Measurements from ENCODE around the gene KLK11.
A peak's percentile ranks its signal among the peaks of the same experiment; 100 is the strongest.

KLK11 gene

DNA sequence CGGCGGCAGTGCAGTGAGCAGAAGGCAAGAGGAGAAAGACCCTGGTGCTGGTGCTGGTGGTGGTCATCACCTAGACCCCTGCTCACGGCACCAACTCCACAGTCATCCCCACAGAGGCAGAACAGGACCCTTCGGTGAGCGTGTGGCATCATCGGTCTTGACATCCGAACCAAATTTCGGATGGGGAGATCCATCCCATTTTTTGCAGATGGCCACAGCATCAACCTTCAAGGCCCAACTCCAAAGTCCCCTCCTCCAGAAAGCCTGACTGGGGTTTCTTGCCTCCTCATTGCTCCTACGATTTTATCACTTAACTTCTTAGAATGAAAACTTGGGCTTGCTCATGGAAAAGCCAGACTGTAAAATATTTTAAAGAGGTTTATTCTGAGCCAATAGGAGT is 17.1 kb upstream of the KLK11 start:
- ATAC-seq (replicated peaks) (no peak), DNase-seq (no peak)
- Mint-ChIP-seq H3K27ac (no peak overlapping the region), H3K9me3 (no peaks in the 10 kb centered on the region), H3K4me3 (no peak overlapping the region), H3K36me3 (no peaks in the 10 kb centered on the region), H3K27me3 (peaks cover 14 to 24% of the 10 kb centered on the region in 2 donors), H3K4me1 (no peaks in the 10 kb centered on the region)

DNA sequence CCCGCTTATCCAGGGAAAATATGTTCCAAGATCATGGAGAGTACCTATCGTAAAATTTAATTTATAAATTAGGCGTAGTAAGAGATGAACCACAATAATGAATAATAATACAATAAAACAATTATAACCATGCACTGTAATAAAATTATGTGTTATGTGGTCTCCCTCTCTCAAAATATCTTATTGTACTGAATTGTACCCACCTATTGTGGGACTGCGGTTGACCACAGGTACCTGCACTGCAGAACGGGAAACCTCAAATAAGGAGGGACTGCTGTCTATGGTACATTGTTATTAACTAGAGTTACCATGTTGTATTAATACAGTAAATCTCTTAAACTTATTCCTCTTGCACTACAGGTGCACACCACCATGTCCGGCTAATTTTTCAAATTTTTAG is 13.7 kb upstream of the KLK11 start:
- peaks cover 7 to 12% of the 10 kb centered on the region in 2 donors for H3K27me3 Mint-ChIP-seq
- H3K36me3 Mint-ChIP-seq, result no peaks in the 10 kb centered on the region
- ATAC-seq (replicated peaks) (no peak), DNase-seq (no peak)
- H3K4me1 Mint-ChIP-seq, result no peaks in the 10 kb centered on the region
- no peaks in the 10 kb centered on the region for H3K9me3 Mint-ChIP-seq
- H3K4me3 Mint-ChIP-seq, result no peak overlapping the region
- no peak overlapping the region for H3K27ac Mint-ChIP-seq

DNA sequence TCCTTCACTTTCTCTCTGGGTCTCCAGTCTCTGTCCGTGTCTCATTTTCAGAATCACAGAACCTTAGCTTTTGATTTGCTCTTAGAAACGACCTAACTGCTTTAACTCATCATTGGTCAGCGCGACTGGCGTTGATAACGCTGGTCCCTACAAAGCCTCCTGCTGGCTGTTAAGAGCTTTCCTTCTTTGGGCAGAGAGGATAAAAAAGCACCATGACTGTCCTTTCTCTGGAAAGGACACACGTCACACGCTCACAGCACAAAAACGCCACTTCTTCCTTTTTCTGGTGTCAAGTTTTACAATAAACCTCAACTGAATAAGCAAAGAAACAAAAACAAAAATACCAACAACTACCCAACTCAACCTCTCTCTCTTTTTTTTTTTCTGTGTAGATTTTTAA is 10.1 kb upstream of the KLK11 start:
- H3K36me3 Mint-ChIP-seq, result peaks cover 0 to 2% of the 10 kb centered on the region in 2 donors
- no peaks in the 10 kb centered on the region for H3K4me1 Mint-ChIP-seq
- no peak for ATAC-seq (replicated peaks)
- H3K27me3 Mint-ChIP-seq, result peaks cover 32 to 36% of the 10 kb centered on the region in 2 donors
- no peak overlapping the region for H3K27ac Mint-ChIP-seq
- H3K4me3 Mint-ChIP-seq, result no peak overlapping the region
- DNase-seq, result no peak
- H3K9me3 Mint-ChIP-seq, result peaks cover under 1 to 3% of the 10 kb centered on the region in 2 donors

DNA sequence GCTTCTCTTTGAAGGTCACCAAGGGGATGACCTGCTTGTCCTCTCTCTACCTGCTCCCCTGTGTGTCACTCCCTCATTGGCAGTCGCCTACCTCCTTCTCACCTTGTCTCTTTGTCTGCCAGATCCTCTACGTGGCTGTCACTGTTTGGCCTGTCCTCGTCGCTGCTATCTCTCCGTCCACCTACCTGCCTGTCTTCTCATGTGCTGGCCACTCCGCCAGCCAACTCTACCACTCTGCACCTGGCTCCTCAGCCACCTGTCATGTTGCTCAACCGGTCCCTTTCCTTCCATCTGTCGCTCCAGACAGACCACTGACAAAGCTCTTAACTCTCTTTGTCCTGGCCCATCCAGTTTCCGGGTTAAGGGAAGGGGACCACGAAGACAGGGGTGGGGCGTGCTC is 8.3 kb upstream of the KLK11 start, which contains the start of gene KLK12:
Gene KLK12, minus strand, starts transcription at position 299 of the 400 bp plus-strand sequence. CDS start 381 bp downstream, outside the sequence.
- DNase-seq, result no peak
- ATAC-seq (replicated peaks), result no peak
- Mint-ChIP-seq H3K9me3 (peaks cover 10 to 11% of the 10 kb centered on the region in 2 donors), H3K4me1 (no peaks in the 10 kb centered on the region), H3K27me3 (peaks cover 44 to 48% of the 10 kb centered on the region in 2 donors), H3K36me3 (peaks cover 2 to 3% of the 10 kb centered on the region in 2 donors), H3K27ac (peak within 1 kb of the TSS; percentile 52), H3K4me3 (no peak within 1 kb of the TSS)

DNA sequence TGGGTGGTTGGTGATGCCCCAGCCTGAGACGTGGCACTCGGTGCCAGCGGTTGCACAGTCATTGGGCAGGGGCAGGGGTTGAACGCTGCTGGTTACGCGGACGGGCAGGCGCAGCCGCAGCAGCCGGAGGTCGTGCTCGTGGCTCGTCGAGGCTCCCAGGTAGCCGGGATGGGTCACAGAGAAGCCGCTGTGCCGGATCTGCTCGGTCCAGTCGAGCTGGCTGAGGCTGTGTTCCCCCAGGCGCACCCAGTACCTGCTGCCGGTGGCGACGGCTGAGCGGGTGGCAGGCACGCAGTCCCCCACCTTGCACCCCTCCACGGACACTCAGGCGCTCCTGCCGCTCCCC is 5.4 kb upstream of the KLK11 start:
- ATAC-seq (replicated peaks) (no peak), DNase-seq (no peak)
- H3K4me1 Mint-ChIP-seq, result no peaks in the 10 kb centered on the region
- H3K9me3 Mint-ChIP-seq, result peaks cover 10 to 11% of the 10 kb centered on the region in 2 donors
- H3K4me3 Mint-ChIP-seq, result no peak overlapping the region
- peaks cover 2 to 3% of the 10 kb centered on the region in 2 donors for H3K36me3 Mint-ChIP-seq
- H3K27ac Mint-ChIP-seq, result no peak overlapping the region
- H3K27me3 Mint-ChIP-seq, result peaks cover 51 to 58% of the 10 kb centered on the region in 2 donors

DNA sequence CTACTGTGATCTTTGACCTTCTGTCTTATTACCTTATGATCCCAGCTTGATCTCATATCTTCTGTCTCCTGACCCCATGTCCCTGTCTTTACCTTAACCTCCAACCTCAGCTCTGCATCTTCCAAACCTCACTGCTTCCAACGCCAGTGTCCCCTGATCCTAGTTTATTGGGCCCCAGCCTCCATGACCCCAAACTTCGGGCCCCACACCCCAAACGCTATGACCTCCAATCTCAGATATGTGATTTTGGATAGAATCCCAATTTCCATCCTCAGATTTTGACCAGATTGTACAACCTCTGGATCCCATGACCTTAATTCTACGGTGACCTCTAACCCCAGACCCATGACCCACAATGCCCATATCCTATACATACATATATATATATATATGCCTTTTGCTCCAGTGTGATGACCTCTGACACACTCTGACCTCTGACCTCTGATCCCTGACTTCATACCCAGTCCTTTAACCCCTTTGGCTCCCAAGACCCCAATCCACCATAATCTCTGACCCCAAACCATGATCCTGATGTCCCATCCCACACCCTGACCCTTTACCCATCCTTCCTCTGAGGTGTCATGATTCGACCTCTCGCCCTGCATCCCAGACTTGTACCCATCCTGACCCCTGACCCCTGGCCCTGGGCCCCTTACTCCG is 4.9 kb upstream of the KLK11 start:
- Mint-ChIP-seq H3K27me3 (peaks cover 55 to 63% of the 10 kb centered on the region in 2 donors), H3K9me3 (peaks cover 10 to 11% of the 10 kb centered on the region in 2 donors), H3K4me3 (no peak overlapping the region), H3K27ac (no peak overlapping the region), H3K36me3 (peaks cover 2 to 3% of the 10 kb centered on the region in 2 donors), H3K4me1 (no peaks in the 10 kb centered on the region)
- DNase-seq (no peak), ATAC-seq (replicated peaks) (no peak)

DNA sequence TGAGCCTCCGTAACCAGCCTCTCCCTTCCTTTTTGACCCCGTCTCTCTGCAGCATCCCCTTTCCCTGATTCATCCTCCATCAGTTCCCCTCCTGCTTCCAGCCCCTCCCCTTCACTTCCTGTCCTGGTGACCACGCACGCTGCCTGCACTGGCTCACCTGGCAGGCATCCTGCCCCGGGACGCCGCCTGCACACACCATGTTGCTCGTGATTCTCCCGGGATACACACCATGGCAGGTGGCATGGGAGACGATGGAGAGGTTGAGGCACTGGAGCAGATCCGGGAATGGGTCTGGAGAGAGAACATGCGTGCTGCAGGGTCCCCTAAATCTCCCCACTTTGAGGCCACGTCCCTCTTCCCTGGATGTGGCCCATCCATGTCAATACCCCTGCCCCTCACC is 4.2 kb upstream of the KLK11 start:
- Mint-ChIP-seq H3K27me3 (peaks cover 51 to 67% of the 10 kb centered on the region in 2 donors), H3K4me3 (no peak overlapping the region), H3K9me3 (peaks cover 10 to 11% of the 10 kb centered on the region in 2 donors), H3K4me1 (no peaks in the 10 kb centered on the region), H3K36me3 (peaks cover 2 to 3% of the 10 kb centered on the region in 2 donors), H3K27ac (no peak overlapping the region)
- DNase-seq (no peak), ATAC-seq (replicated peaks) (no peak)

DNA sequence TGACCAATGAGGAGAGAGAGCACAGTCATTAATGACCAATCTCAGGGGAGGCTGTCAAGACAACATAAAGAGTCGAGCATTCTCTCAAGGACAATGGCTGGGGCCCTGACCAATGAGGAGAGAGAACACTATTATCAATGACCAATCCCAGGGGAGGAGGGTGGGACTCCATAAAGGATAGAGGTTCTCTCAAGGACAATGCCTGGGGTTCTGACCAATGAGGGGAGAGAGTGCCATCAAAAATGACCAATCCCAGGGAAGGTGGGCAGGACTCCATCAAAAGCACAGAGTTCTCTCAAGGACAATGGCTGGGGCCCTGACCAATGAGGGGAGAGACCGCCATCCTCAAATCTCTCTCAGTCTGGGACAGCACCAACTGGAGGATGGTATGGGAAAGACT is 3.3 kb upstream of the KLK11 start:
- Mint-ChIP-seq H3K27me3 (peaks cover 43 to 67% of the 10 kb centered on the region in 2 donors), H3K4me3 (no peak overlapping the region), H3K4me1 (no peaks in the 10 kb centered on the region), H3K9me3 (peaks cover 10 to 11% of the 10 kb centered on the region in 2 donors), H3K36me3 (peaks cover 2 to 3% of the 10 kb centered on the region in 2 donors), H3K27ac (no peak overlapping the region)
- DNase-seq, result no peak
- no peak for ATAC-seq (replicated peaks)

DNA sequence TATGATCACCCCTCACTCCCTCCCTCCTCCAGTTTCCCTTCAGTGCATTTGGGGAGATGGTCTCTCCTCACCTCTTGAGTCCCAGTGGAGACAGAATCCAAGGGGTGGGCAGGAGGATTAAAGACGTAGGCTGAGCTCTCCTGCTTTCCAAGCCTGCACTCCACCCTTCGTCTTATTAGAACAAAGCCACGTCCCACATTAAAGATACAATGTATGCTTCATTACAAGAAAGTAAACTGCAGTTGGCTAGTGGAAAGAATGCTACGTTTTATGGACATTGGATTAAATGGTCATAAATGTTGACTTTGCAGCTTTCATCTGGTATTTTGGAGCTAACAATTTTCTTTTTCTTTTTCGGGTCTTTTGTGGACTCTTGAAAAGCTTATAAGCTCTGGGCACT is 1.5 kb upstream of the KLK11 start:
- H3K4me3 Mint-ChIP-seq, result no peak overlapping the region
- H3K27ac Mint-ChIP-seq, result no peak overlapping the region
- H3K9me3 Mint-ChIP-seq, result peaks cover 10 to 11% of the 10 kb centered on the region in 2 donors
- DNase-seq, result no peak
- peaks cover 2 to 3% of the 10 kb centered on the region in 2 donors for H3K36me3 Mint-ChIP-seq
- ATAC-seq (replicated peaks), result no peak
- peaks cover 48 to 69% of the 10 kb centered on the region in 2 donors for H3K27me3 Mint-ChIP-seq
- H3K4me1 Mint-ChIP-seq, result no peaks in the 10 kb centered on the region

DNA sequence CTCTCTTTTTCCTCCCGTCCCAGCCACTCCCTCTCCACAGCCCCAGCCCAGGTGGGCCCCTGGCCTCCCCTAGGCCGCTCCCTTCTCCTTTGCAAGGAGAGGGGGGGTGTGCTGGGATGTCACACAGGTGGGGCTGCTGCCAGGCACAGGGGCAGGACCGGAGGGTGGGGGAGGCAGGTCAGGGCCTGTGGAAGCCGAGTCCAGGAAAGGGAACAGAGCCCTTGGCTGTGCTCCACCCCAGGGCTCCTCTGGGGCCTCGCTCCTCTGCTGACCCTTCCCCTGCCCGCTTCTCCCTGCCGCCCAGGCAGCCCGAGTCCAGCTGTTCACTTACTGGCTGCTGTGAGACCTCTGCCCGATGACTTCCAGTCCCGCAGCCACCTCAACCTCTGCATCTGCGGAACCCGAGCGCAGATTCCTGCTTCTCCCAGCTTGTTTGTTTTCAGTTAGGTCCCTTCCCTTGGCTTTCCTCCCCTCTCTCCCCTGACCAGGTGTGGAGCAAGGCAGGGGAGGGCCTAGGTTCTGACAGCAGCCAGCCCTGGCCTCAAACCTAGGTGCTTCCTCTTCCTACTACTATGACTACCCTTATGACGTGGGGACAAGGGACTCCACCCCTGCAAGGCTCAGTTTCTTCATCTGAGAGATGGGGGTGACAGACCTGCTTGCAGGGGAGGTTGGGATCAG is 850 bp upstream of the KLK11 start:
- Mint-ChIP-seq H3K27ac (no peak overlapping the region), H3K9me3 (peaks cover 10 to 11% of the 10 kb centered on the region in 2 donors), H3K4me1 (no peaks in the 10 kb centered on the region), H3K36me3 (peaks cover 2 to 3% of the 10 kb centered on the region in 2 donors), H3K4me3 (no peak overlapping the region), H3K27me3 (peaks cover 54 to 74% of the 10 kb centered on the region in 2 donors)
- no peak for ATAC-seq (replicated peaks)
- no peak for DNase-seq

DNA sequence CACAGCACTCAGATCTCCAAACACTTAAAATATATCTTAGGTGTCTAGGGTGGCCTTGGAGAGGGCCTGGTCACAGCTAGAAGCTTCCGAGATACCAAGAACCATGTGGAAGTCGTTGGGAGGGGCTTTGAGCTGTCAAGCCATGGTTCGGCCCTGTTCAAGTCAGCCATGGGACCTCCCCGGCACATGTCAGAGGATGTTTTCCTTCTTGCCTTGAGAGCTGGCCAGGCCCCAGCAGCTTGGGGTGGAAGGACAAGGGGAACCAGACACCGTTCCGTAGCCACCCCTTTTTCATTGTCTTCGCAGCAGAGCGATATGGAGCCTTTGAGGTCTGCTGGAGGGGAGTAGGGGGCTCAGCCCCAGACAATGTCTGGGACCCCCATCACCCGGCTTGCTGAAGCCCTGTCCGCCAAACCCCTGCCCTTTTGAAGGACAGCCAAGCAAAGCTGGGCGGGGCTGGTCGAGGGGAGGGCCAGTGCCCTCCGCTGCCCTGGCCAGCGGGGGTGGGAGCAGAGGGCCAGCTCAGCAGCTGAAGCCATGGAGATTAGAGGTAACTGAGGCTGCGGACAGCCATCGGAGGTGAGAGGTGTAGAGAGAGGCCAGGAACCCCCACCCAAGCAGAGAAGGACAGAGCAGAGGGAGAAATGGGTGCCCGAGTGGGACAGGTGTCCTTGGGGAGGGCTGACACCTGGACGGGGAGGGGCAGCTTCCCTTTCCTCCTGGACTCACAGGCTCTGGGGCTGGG is 435 bp downstream of the KLK11 start:
- Mint-ChIP-seq H3K4me1 (no peaks in the 10 kb centered on the region), H3K27me3 (peaks cover 42 to 63% of the 10 kb centered on the region in 2 donors), H3K4me3 (no peak overlapping the region), H3K9me3 (peaks cover 4 to 5% of the 10 kb centered on the region in 2 donors), H3K27ac (no peak overlapping the region), H3K36me3 (peaks cover 0 to 3% of the 10 kb centered on the region in 2 donors)
- no peak for DNase-seq
- no peak for ATAC-seq (replicated peaks)

DNA sequence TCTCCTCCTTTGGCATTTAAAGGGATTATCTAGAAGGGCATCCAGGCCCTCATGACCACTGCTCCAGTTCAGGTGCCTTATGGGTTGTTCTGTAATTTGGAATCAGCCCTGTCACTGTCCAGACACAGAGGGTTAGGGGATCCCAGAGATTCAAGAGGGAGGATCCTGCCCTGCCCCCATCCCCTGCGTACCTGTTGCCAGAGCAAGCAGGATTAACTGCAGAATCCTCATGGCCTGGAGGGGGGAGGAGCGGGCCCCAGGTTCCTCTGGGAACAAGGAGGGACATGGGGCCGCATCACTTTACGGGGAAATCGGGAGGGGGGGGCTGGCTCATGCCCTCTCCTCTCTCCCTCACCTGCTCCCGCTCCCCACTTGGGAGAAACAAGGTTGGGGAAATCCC is 1.0 kb downstream of the KLK11 start:
- no peaks in the 10 kb centered on the region for H3K36me3 Mint-ChIP-seq
- ATAC-seq (replicated peaks) (no peak), DNase-seq (no peak)
- no peaks in the 10 kb centered on the region for H3K9me3 Mint-ChIP-seq
- no peak overlapping the region for H3K27ac Mint-ChIP-seq
- peaks cover 0 to 1% of the 10 kb centered on the region in 2 donors for H3K4me1 Mint-ChIP-seq
- no peak overlapping the region for H3K4me3 Mint-ChIP-seq
- H3K27me3 Mint-ChIP-seq, result peaks cover 37 to 63% of the 10 kb centered on the region in 2 donors

DNA sequence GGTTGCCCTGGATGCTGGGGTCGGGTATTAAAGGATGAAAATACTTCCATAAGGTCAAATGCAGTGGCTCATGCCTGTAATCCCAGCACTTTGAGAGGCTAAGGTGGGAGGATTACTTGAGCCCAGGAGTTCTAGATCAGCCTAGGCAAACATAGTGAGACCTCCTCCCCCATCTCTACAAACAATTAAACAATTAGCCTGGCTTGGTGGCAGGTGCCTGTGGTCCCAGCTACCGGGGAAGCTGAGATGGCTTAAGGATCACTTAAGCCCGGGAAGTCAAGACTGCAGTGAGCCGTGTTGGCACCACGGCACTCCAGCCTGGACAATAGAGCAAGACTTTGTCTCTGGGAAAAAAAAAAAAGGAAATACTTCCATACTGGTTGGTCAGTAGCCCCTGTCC is 1.5 kb downstream of the KLK11 start:
- H3K27ac Mint-ChIP-seq, result no peak overlapping the region
- H3K4me3 Mint-ChIP-seq, result no peak overlapping the region
- ATAC-seq (replicated peaks) (no peak), DNase-seq (no peak)
- H3K36me3 Mint-ChIP-seq, result no peaks in the 10 kb centered on the region
- H3K9me3 Mint-ChIP-seq, result no peaks in the 10 kb centered on the region
- peaks cover 1 to 6% of the 10 kb centered on the region in 2 donors for H3K4me1 Mint-ChIP-seq
- H3K27me3 Mint-ChIP-seq, result peaks cover 42 to 67% of the 10 kb centered on the region in 2 donors

DNA sequence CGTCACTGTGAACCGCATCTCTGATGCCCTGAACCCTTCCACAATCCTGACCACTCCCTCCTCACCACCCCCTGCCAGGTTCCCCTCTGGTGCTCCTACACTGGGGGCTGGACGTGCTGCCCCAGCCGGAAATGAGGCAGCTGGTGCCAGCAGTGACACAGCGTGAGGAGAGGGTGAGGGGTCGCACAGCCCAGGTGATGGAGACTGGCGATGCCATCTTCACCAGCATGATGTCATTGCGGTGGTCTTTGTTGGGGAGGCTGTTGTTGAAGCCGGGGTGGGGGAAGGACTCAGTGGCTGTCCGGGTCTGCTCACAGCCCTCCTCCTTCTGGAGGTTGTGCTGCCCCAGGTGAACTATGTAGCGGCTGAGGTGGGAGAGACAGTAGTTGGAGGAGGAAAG is 2.5 kb downstream of the KLK11 start:
- Mint-ChIP-seq H3K4me3 (no peak overlapping the region), H3K36me3 (no peaks in the 10 kb centered on the region), H3K27me3 (peaks cover 44 to 77% of the 10 kb centered on the region in 2 donors), H3K27ac (no peak overlapping the region), H3K4me1 (peaks cover 4 to 14% of the 10 kb centered on the region in 2 donors), H3K9me3 (no peaks in the 10 kb centered on the region)
- ATAC-seq (replicated peaks) (no peak), DNase-seq (no peak)

All from stimulated activated naive B cell treated with anti-CD40 and anti-IgM and Interleukin-4, amounts not matched to agents 10 μg/mL and 1 μg/mL and 100 μg/mL, for 72 hours (primary cell).